Astrocyte of the cerebellum (primary cell): ENCODE results near the gene RYR1.

Experiments
- DNase-seq: peaks from one replicate; pipeline ENCODE4 v3.0.0-alpha.2; 2011; ENCODE audit warnings: low read depth
- H3K4me3 ChIP-seq: 2 replicates; pipeline ENCODE4 v1.5.1; 2011; ENCODE audit warnings: mild to moderate bottlenecking, low read depth, low read length, moderate library complexity
- in situ Hi-C: cut with HindIII; loops from 2 replicates; pipeline ENCODE4 v1.10.0; 2017; ENCODE audit warnings: low sequenced_read_pairs
- TF ChIP-seq, protein P1 (sequence below): IDR thresholded peaks from 2 replicates; pipeline ENCODE4 v1.5.1; 2012; ENCODE audit warnings: low read length, low read depth, moderate library complexity, mild to moderate bottlenecking; ENCODE audit errors: missing control alignments

RYR1 gene

DNA sequence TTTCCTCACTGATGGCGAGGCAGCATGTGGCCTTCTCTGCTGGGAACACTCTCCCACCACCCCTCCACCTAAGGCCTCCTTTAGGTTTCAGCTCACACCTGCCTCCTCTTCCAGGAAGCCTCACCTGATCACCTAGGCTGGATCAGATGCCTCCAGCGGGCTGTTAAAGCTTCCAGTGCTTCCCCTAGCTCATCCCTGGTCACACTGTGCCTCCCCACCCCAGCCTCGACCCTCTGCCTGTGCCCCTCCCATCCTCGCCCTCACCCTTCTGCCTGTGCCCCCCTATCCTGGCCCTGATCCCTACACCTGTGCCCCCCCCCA, 150.5 kb downstream of the RYR1 start:
- TF ChIP-seq, protein P1, sequence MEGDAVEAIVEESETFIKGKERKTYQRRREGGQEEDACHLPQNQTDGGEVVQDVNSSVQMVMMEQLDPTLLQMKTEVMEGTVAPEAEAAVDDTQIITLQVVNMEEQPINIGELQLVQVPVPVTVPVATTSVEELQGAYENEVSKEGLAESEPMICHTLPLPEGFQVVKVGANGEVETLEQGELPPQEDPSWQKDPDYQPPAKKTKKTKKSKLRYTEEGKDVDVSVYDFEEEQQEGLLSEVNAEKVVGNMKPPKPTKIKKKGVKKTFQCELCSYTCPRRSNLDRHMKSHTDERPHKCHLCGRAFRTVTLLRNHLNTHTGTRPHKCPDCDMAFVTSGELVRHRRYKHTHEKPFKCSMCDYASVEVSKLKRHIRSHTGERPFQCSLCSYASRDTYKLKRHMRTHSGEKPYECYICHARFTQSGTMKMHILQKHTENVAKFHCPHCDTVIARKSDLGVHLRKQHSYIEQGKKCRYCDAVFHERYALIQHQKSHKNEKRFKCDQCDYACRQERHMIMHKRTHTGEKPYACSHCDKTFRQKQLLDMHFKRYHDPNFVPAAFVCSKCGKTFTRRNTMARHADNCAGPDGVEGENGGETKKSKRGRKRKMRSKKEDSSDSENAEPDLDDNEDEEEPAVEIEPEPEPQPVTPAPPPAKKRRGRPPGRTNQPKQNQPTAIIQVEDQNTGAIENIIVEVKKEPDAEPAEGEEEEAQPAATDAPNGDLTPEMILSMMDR = no peak
- DNase-seq = no peak
- H3K4me3 ChIP-seq = no peak overlapping the region
- in situ Hi-C loops = loop anchor here (10.0 kb wide), 1 partner anchor 59 kb away; no protein-coding TSS in a partner anchor

DNA sequence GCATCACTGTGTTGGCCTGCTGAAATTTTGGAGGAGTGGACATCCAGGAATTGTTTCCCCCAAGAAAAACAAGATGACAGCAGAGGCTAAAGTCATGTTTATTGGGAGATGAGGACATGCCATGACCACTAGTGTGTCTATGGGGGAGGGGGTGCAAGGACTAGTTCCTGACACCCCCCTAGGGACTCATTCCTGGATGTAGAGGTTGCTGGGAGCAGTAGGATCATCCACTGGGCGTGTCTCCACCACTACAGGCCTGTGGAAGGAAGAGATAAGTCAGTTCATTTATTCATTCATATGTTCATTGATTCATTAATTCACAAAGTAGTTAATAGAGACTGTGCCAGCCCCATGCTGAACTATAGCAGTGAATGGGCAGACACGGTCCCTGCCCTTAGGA, 154.1 kb downstream of the RYR1 start:
- H3K4me3 ChIP-seq = no peak overlapping the region
- TF ChIP-seq, protein P1 = no peak
- DNase-seq = no peak
- in situ Hi-C loops = loop anchor here (10.0 kb wide), 1 partner anchor 63 kb away; no protein-coding TSS in a partner anchor

DNA sequence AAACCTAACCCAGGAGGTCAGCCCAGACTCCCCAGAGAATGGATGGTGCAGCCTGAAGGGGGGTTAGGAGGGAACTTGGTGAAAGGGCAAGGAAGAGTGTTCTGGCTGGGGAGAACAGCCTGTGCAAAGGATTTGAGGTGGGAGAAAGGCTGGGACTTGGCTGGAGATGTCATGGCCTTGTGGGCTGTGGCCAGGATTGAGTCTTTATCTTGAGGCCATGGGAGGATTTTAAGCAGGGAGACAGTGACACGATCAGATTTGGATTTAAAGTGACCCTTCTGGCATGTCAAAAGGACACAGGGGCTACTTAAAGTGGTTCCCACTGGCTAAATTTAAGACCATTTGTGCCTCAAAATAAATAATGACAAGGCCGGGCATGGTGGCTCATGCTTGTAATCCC, 154.6 kb downstream of the RYR1 start:
- no peak for DNase-seq
- TF ChIP-seq, protein P1 = no peak
- no peak overlapping the region for H3K4me3 ChIP-seq
- in situ Hi-C loops = loop anchor here (10.0 kb wide), 1 partner anchor 63 kb away; no protein-coding TSS in a partner anchor

DNA sequence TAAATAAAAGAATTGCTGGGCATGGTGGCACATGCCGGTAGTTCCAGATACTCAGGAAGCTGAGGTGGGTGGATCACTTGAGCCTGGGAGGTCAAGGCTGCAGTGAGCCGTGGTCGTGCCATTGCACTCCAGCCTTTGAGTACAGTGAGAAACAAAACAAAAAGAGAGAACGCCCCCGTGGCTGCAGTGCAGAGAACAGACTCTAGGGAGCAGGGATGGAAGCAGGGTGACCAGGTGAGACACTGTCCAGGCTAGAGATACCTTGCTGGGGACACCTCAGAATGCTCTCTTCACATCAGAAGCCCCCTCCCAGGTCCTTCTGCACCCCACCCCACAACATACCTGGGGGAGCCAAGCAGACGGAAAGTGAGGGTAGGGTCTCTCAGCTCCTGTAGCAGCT, 159.4 kb downstream of the RYR1 start:
- H3K4me3 ChIP-seq = no peak overlapping the region
- TF ChIP-seq, protein P1 = no peak
- DNase-seq = no peak
- in situ Hi-C loops = no loop called here

DNA sequence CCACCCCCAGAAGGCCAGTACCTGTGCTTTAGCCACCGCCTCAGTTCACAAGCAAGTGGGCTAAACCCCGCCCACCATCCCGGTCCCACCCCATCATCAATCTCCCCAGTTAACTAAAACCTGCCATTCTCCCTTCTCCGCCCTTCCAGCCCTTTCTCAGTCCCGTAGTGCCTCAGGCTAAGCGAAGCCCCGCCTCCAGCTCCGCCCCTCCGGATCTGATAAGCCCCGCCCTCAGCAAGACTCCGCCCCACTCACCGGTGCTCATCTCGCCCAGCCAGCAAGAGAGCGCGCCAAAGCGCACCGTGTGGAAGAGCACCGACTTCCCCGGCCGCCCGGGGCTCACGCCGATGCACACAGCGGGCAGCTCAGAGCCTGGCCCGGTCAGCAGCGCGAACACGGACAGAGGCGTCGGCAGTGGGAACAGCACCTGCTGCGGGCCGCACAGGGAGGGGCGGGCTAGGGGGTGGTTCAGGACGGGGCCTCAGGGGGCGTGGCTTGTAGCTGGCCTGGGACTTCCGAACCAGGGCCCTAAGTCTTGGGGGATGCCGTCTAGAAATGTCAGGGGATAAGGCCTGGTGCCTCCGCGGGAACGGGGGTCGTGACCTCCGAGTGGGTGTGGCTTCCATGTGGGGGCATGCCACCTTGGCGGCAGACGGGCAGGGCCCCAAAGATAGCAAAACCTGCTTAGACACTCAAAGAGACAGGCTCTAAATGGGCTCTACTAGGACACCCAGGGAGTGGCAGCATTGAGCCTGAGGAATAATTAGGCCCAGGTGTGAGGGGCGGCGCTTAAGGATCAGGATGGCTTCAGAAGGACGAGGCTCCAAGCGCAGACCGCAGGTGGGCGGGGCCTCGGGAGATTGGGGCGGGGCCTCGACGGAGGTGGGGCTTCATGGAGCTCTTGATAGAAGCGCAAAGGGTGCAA, 162.8 kb downstream of the RYR1 start:
- DNase-seq = no peak
- TF ChIP-seq, protein P1 = no peak
- no peak overlapping the region for H3K4me3 ChIP-seq
- in situ Hi-C loops = no loop called here

DNA sequence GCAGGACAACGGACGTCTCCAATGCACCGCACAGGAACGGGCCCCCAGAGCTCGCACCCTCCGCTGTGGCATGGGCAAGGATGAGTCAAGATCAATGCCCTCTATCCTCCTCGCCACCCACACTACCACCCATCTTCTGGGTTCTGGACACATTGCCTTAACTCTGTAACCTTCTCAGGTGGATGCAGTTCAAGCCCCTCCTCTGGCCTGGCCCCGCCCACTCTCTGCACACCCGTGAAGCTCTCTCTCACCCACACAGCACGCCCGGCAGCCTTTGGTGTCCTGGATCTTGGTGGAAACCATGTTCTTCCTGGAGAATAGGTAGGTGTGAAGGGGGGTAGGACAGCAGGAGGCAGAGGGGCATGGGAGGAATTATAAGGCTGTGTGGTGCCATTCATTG, 163.6 kb downstream of the RYR1 start:
- in situ Hi-C loops = no loop called here
- DNase-seq = no peak

More for the DNA sequence above, 163.6 kb downstream of the RYR1 start:
- TF ChIP-seq, protein P1 = no peak
- H3K4me3 ChIP-seq = no peak overlapping the region
